GM23248 (cell line): Measurements from ENCODE around the gene KRT3. TPM values are rescaled to one million over a fixed set of nuclear protein-coding genes. Genes with fewer than 3 reads are reported as not detected.

ENCODE experiments used
- DNase-seq: peaks from one replicate; pipeline ENCODE4 v3.0.0-alpha.2; 2015
- H2AFZ ChIP-seq: fragments of 200-600 bp; sonication (generic); 2 replicates; pipeline ENCODE4 v1.6.1; 2016; ENCODE audit warnings: antibody characterized with exemption
- H3F3A ChIP-seq: fragments of 200-600 bp; sonication (generic); 2 replicates; pipeline ENCODE4 v1.6.1; 2016; ENCODE audit warnings: mild to moderate bottlenecking, antibody characterized with exemption, mixed run types; ENCODE audit not compliant: insufficient read depth
- H3K27ac ChIP-seq: fragments of 200-600 bp; sonication (generic); 2 replicates; pipeline ENCODE4 v1.5.1; 2016; ENCODE audit warnings: mild to moderate bottlenecking
- H3K27me3 ChIP-seq: fragments of 200-600 bp; sonication (generic); replicated peaks from 2 replicates; pipeline ENCODE4 v1.6.1; 2016; ENCODE audit warnings: mild to moderate bottlenecking; ENCODE audit not compliant: insufficient read depth
- H3K36me3 ChIP-seq: fragments of 200-600 bp; sonication (generic); 2 replicates; pipeline ENCODE4 v1.6.1; 2016; ENCODE audit warnings: low read depth, mild to moderate bottlenecking
- H3K4me1 ChIP-seq: fragments of 200-600 bp; sonication (generic); 2 replicates; pipeline ENCODE4 v1.6.1; 2016; ENCODE audit warnings: mild to moderate bottlenecking; ENCODE audit not compliant: insufficient read depth
- H3K4me2 ChIP-seq: fragments of 200-600 bp; sonication (generic); one replicate; pipeline ENCODE4 v1.6.1; 2016; ENCODE audit warnings: mild to moderate bottlenecking; ENCODE audit not compliant: unreplicated experiment
- H3K4me3 ChIP-seq: fragments of 200-600 bp; sonication (generic); 2 replicates; pipeline ENCODE4 v1.5.1; 2016; ENCODE audit warnings: mild to moderate bottlenecking
- H3K79me2 ChIP-seq: fragments of 200-600 bp; sonication (generic); 2 replicates; pipeline ENCODE4 v1.6.1; 2016; ENCODE audit warnings: mild to moderate bottlenecking; ENCODE audit not compliant: insufficient read depth
- H3K9ac ChIP-seq: fragments of 200-600 bp; sonication (generic); 2 replicates; pipeline ENCODE4 v1.6.1; 2016; ENCODE audit warnings: mild to moderate bottlenecking
- H3K9me2 ChIP-seq: fragments of 200-600 bp; sonication (generic); 2 replicates; pipeline ENCODE4 v1.6.1; 2016; ENCODE audit warnings: mixed run types, mild to moderate bottlenecking, moderate library complexity; ENCODE audit not compliant: insufficient read depth
- H3K9me3 ChIP-seq: fragments of 200-600 bp; sonication (generic); one replicate; pipeline ENCODE4 v1.6.1; 2017; ENCODE audit warnings: low read depth
- H4K20me1 ChIP-seq: fragments of 200-600 bp; sonication (generic); 2 replicates; pipeline ENCODE4 v1.6.0; 2016; ENCODE audit not compliant: insufficient read depth
- EZH2 ChIP-seq: fragments of 200-600 bp; sonication (generic); IDR thresholded peaks from 2 replicates; pipeline ENCODE4 v1.6.1; 2018; ENCODE audit warnings: antibody characterized with exemption, mild to moderate bottlenecking; ENCODE audit not compliant: insufficient read depth, poor library complexity, severe bottlenecking
- EZH2phosphoT487 ChIP-seq: fragments of 200-600 bp; sonication (generic); IDR thresholded peaks from 2 replicates; pipeline ENCODE4 v1.6.1; 2018; ENCODE audit warnings: antibody characterized with exemption, moderate library complexity, mild to moderate bottlenecking, low read depth; ENCODE audit not compliant: insufficient read depth
- WGBS, 2 experiments: methylation state at CpG; one replicate each; pipeline ENCODE4 v1.1.6; 2015 to 2017; ENCODE audit warnings: low lambda C conversion rate in 2 of 2, low coverage in 1 of 2; ENCODE audit errors: missing lambda C conversion rate in 2 of 2; 5-methylcytosine and 5-hydroxymethylcytosine counted together
- in situ Hi-C: fragments of 300-500 bp; cut with MboI; formaldehyde crosslinking; loops from 2 replicates; pipeline ENCODE4 v1.15.0; 2020
- polyA plus RNA-seq: library from polyadenylated mRNA; unstranded; fragments of >200 nt; fragmentation: Nextera tagmentation; extraction: Ambion mirVana; gene quantifications from 2 replicates; pipeline ENCODE4 v1.2.1, GENCODE V29; 2016
- total RNA-seq: library from RNA; depleted of rRNA; stranded (reverse); fragments of >200 nt; shearing (Covaris generic); gene quantifications from 2 replicates; pipeline ENCODE4 v1.2.3, GENCODE V29; 2014

Gene KRT3
- total and polyA plus RNA-seq, 2 experiments from 2014 or later = not detected

GRCh38 chr12:52821071-52821730 is 25.3 kb upstream of the KRT3 start:
- Histone ChIP-seq H3K4me1 (peaks cover 9% of the 10 kb centered on the region; the same call in 1 of the 2 replicates), H3K9ac (no peak overlapping the region), H3K27me3 (peaks cover 33% of the 10 kb centered on the region), H2AFZ (no peak overlapping the region), H3F3A (no peaks in the 10 kb centered on the region), H3K9me3 (no peaks in the 10 kb centered on the region), H3K4me3 (no peak overlapping the region), H3K36me3 (no peaks in the 10 kb centered on the region), H3K79me2 (no peaks in the 10 kb centered on the region), H3K4me2 (no peak overlapping the region), H4K20me1 (no peaks in the 10 kb centered on the region), H3K9me2 (no peaks in the 10 kb centered on the region), H3K27ac (no peak overlapping the region)
- TF ChIP-seq EZH2phosphoT487 (no peak), EZH2 (no peak)
- in situ Hi-C loops = no loop called here
- WGBS, 2 experiments = 77 to 86% methylated on average over 4 of the region's 4 CpGs
- no peak for DNase-seq

GRCh38 chr12:52820521-52820920 is 24.6 kb upstream of the KRT3 start:
- Histone ChIP-seq H3K4me3 (no peak overlapping the region), H3K27ac (no peak overlapping the region), H2AFZ (no peak overlapping the region), H3K4me2 (no peak overlapping the region), H3K9ac (no peak overlapping the region), H3K4me1 (peaks cover 9% of the 10 kb centered on the region; the same call in 1 of the 2 replicates), H3K36me3 (no peaks in the 10 kb centered on the region), H3K9me3 (no peaks in the 10 kb centered on the region), H3K79me2 (no peaks in the 10 kb centered on the region), H3K27me3 (peaks cover 33% of the 10 kb centered on the region), H3K9me2 (no peaks in the 10 kb centered on the region), H3F3A (no peaks in the 10 kb centered on the region), H4K20me1 (no peaks in the 10 kb centered on the region)
- no peak for TF ChIP-seq EZH2phosphoT487
- DNase-seq = no peak
- in situ Hi-C loops = no loop called here
- 83 to 90% methylated on average over 6 of the region's 6 CpGs for WGBS, 2 experiments

GRCh38 chr12:52819731-52820510 is 24.0 kb upstream of the KRT3 start:
- in situ Hi-C loops = no loop called here

GRCh38 chr12:52818887-52819420 is 23.0 kb upstream of the KRT3 start:
- Histone ChIP-seq H4K20me1 (no peaks in the 10 kb centered on the region), H3K36me3 (no peaks in the 10 kb centered on the region), H3K4me3 (no peak overlapping the region), H3K79me2 (no peaks in the 10 kb centered on the region), H3K4me2 (no peak overlapping the region), H2AFZ (no peak overlapping the region), H3K9me2 (no peaks in the 10 kb centered on the region), H3K9me3 (no peaks in the 10 kb centered on the region), H3K27me3 (peaks cover 41% of the 10 kb centered on the region), H3K27ac (no peak overlapping the region), H3K9ac (no peak overlapping the region), H3F3A (no peaks in the 10 kb centered on the region), H3K4me1 (peaks cover 19% of the 10 kb centered on the region; the same call in 1 of the 2 replicates)
- DNase-seq = no peak
- 58 to 63% methylated on average over 7 of the region's 7 CpGs for WGBS, 2 experiments
- TF ChIP-seq EZH2 (no peak), EZH2phosphoT487 (no peak)
- in situ Hi-C loops = no loop called here

More at GRCh38 chr12:52819731-52820510, 24.0 kb upstream of the KRT3 start:
- Histone ChIP-seq H3F3A (no peaks in the 10 kb centered on the region), H3K36me3 (no peaks in the 10 kb centered on the region), H3K4me1 (peaks cover 9% of the 10 kb centered on the region; the same call in 1 of the 2 replicates), H2AFZ (no peak overlapping the region), H3K9me3 (no peaks in the 10 kb centered on the region), H3K4me3 (no peak overlapping the region), H3K27me3 (peaks cover 38% of the 10 kb centered on the region), H3K4me2 (no peak overlapping the region), H3K79me2 (no peaks in the 10 kb centered on the region), H3K27ac (no peak overlapping the region), H3K9ac (no peak overlapping the region), H3K9me2 (no peaks in the 10 kb centered on the region), H4K20me1 (no peaks in the 10 kb centered on the region)
- 58 to 61% methylated on average over 5 to 7 of the region's 7 CpGs for WGBS, 2 experiments
- no peak for DNase-seq
- TF ChIP-seq EZH2 (no peak), EZH2phosphoT487 (no peak)
